Activated CD8-positive, alpha-beta memory T cell treated with anti-CD3 and anti-CD28 coated beads, Interleukin-2, amount 50 U/mL, for 24 hours (primary cell): ENCODE measurements around the gene RERG.

Source experiments
- DNase-seq: peaks from one replicate; pipeline ENCODE4 v3.0.0-alpha.2; 2020; ENCODE audit errors: extremely low read depth

RERG gene

GRCh38 chr12:15218794-15219193 lies 2.4 kb downstream of the RERG start:
- DNase-seq: no peak

GRCh38 chr12:15216036-15216889 lies 5.0 kb downstream of the RERG start:
- DNase-seq: no peak

- no peak for DNase-seq
These were observed 6.2 kb downstream of the RERG start for GRCh38 chr12:15214851-15215601.

- no peak for DNase-seq
These were observed 8.3 kb downstream of the RERG start for GRCh38 chr12:15212930-15213329.

- DNase-seq: no peak
These were observed 11.4 kb downstream of the RERG start for GRCh38 chr12:15209782-15210181.

- DNase-seq: no peak
These were observed 12.2 kb downstream of the RERG start for GRCh38 chr12:15208871-15209656.

GRCh38 chr12:15208140-15208539 lies 13.1 kb downstream of the RERG start:
- DNase-seq: no peak

- no peak for DNase-seq
These were observed 14.3 kb downstream of the RERG start for GRCh38 chr12:15206831-15207389.

GRCh38 chr12:15206338-15206737 lies 14.9 kb downstream of the RERG start:
- DNase-seq: no peak

- DNase-seq: no peak
These were observed 15.7 kb downstream of the RERG start for GRCh38 chr12:15205341-15206010.

- no peak for DNase-seq
These were observed 19.8 kb downstream of the RERG start for GRCh38 chr12:15201456-15201855.

- no peak for DNase-seq
These were observed 20.2 kb downstream of the RERG start for GRCh38 chr12:15201056-15201455.

GRCh38 chr12:15200641-15201040 lies 20.6 kb downstream of the RERG start:
- DNase-seq: no peak

GRCh38 chr12:15199930-15200329 lies 21.3 kb downstream of the RERG start:
- DNase-seq: no peak

GRCh38 chr12:15196678-15197505 lies 24.3 kb downstream of the RERG start:
- DNase-seq: no peak

GRCh38 chr12:15196221-15196620 lies 25.0 kb downstream of the RERG start:
- no peak for DNase-seq

- no peak for DNase-seq
These were observed 26.5 kb downstream of the RERG start for GRCh38 chr12:15194456-15195368.

- DNase-seq: no peak
These were observed 27.3 kb downstream of the RERG start for GRCh38 chr12:15193946-15194345.

GRCh38 chr12:15192720-15193119 lies 28.5 kb downstream of the RERG start:
- no peak for DNase-seq
